Smooth muscle cell of the brain vasculature (primary cell): ENCODE measurements around the gene RAB8B.

Experiments used
- DNase-seq: peaks from one replicate; pipeline ENCODE4 v3.0.0-alpha.2; 2012; ENCODE audit warnings: low read depth, low spot score

The RAB8B gene

DNA sequence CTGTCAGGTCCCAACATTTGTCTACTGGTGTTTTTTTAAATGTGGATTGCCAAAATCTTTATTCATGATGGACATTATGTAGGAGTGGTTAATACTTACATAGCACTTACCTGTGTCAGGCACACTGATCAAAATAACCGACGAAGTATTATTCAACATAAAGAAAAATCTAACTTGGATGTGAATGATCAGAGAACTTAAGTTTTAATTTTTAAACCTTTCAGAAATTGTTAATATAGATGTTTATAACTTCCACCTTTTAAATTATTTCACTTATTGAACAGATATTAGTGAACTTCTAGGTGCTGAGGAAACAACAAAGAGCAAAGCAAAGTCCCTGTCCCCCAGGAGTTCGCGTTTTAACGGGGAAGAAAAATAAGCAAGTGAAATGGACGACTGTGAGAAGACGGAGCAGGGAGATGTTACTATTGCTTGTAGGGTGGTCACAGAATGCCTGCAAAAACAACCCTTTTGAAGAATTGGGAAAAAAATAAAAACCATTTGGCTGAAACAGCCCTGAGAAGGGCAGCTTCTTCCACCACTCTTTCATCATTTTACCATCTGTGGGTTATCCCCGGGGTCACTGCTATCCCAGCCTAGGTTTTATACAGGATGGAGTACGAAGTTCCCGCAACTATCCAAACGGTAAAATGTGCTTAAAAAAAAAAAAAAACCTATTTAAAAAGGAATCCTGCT, 87.1 kb downstream of the RAB8B start:
- no peak for DNase-seq

DNA sequence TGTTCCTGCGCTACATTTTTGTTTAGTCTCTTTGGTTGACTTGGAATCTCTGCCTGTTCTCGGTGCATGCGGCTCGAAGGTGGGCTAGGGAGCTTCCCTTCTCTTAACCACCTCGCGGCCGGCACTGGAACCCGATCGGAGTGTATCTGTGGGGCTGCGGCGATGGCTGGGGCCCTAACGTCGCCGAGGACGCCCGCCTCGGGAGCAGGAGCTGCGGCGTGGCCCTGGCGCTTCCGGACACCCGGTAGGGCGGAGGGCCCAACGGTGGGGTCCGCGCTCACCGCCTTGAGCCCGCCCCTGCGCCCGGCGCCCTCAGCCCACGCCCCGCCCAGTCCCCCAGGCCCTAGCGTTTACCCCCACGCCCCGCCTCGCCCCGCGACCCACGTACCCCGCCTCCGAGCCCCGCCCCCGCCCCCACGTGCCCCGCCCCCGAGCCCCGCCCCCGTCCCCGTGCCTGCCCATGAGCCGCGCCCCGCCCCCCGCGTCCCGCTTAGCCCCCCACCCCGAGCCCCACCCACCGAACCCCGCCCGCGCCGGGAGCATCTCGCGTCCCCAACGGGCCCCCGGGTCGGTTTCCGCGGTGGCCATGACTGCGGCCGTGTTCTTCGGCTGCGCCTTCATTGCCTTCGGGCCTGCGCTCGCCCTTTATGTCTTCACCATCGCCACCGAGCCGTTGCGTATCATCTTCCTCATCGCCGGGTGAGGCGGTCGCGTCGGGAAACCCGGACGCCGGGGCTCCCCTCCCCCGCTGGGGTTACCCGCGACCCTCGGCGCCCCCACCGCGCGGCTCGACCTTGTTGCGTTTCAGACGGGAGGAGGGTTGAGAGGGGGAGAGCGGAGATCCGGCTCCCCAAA, 87.9 kb downstream of the RAB8B start, which contains the start of gene APH1B:
Gene APH1B (plus strand): TSS at position 568 of the 855 bp plus-strand sequence. CDS start 19 bp downstream, at position 587.
- DNase-seq = no peak

DNA sequence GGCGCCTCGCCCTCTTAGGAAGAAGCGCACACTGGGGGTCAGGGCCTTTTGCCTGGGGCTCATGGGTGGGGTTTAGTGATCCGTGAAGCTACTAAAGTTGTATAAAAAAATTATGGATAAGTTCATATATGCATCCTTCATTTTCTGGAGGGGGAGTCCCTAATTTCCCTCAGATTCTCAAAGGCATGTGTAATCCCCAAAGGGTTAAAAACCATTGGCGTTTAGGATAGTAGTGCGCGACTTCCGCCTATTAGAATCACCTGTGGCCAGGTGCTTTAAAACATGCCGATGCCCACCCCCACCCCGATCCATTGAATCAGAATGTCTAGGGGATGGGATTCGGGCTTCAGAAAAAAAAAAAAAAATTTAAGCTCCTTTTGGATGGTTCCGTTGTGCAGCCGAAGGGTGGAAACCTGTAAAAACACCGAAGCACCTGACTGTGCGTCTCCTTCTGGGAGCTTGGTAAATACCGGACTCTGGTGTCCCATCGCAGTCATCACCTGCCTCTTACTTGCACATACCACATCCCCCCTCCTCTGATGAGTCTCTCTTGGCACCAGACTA, 88.6 kb downstream of the RAB8B start:
- DNase-seq = no peak

DNA sequence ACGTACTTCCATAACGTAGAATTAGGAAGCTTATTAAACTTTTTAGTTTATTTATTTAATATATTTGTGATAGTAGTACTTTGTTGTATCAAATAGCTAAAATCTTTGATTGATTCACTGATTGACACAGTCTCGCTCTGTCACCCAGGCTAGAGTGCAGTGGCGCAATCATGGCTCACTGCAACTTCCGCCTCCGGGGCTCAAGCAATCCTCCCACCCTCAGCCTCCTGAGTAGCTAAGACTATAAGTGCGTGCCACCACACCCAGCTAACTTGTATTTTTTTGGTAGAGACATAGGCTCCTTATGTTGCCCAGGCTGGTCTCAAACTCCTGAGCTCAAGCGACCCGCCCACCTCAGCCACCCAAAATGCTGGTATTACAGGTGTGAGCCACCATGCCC, 93.7 kb downstream of the RAB8B start:
- no peak for DNase-seq

DNA sequence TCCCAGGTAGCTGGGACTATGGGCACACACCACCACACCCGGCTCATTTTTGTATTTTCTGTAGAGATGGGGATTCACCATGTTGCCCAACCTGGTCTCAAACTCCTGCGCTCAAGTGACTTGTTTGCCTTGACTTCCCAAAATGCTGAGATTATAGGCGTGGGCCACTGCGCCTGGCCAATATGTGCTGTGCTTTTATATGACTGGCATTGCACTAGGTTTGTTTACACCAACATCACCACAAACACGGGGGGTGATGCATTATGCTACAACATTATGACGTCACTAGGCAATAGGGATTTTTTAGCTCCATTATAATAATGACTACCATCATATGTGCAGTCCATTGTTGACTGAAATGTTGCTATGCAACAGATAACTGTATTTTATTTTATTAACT, 94.9 kb downstream of the RAB8B start:
- DNase-seq = no peak

DNA sequence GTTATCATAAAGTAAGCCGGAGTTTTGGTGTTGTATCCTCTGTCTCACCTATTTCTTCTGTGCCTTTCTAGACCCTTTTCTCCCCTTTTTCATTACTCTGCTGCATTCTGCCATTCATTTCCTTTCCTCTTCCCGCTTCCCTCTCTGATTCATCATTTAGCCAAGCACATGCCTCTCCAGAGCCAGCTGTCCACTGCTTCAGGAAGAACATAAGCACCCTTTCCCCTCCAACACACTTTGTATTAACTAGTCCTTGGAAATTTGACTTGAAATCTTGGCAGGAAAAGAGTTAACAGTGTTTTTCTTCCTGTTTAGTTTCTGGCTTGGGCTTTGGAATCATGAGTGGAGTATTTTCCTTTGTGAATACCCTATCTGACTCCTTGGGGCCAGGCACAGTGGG, 97.7 kb downstream of the RAB8B start:
- DNase-seq = no peak

DNA sequence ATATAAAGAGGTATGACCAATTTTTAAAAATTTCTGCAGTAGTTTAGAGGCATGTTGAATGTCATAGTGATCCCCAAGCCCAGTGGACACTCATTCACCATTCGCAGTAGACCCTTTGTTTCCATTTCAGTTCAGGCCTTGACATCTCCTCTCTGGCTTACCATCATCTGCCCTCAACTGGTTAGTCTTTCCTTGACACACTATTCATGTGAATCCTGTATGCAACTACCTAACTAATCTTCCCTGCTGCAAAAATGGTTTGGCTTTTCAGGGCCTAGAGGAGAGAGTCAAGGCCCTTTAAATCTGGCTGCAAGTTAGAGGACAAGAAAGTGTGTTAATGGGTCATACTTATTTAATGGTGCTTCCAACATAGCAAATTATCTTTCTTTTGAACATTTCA, 98.9 kb downstream of the RAB8B start:
- DNase-seq = no peak

DNA sequence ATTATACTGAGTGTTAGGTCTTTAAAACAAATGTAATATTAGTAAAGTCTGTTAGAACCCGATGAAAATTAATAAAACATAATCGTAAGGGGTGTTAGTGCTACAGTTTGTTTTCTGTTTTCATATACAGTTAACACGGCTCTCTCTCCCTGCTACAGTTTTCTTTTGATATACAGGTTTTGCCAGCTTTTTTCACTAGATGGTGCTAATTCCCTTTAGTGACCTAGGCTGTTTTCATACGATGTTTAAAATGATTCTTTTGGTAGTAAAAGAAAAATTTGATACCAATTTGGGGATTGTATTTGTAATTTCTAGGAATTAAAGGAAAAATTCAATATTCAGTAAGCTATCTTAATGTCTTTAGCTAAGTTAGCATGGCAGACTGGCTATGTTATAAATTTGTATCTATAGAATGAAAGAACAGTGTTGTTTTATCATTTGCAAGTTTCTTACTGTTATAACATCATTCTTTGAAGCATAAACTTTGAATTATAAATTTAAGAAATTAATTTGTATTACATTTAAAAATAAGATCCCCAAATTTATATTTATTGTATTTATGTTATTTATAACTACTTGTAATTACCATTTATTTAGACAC, 99.5 kb downstream of the RAB8B start:
- DNase-seq = no peak

DNA sequence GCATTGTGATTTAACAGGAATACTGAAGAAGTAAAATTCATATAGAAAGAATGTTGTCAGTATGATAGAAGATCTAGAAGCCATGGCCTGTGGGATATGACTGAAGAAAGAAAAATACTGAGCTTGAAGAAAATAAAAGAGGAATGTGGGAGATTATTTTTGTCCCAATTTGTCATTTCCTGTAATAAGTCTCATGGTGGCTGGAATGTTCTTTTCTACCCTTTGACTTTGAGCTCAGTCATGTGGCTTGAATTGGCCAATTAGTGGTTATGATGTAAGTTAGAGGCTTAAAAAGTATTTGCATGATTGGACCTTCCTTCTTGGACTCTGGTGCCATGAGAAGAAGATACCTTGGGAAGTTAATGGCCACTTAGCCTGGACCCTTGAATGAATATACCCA, 102.1 kb downstream of the RAB8B start:
- DNase-seq = peak; percentile 76

DNA sequence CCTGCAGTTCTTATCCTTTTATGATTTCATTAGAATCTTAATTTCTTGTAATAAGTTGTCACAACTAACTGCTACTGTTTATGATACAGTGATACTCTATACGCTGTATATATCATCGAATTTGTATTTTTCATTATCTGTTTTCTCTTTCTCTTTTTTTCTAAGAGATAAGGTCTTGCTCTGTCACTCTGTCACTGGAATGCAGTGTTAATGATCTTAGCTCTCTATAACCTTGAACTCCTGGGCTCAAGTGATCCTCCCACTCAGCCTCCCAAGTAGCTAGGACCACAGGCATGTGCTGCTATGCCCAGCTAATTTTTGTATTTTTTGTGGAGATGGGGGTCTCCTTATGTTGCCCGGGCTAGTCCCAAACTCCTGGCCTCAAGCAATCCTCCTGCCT, 102.8 kb downstream of the RAB8B start:
- DNase-seq = no peak

DNA sequence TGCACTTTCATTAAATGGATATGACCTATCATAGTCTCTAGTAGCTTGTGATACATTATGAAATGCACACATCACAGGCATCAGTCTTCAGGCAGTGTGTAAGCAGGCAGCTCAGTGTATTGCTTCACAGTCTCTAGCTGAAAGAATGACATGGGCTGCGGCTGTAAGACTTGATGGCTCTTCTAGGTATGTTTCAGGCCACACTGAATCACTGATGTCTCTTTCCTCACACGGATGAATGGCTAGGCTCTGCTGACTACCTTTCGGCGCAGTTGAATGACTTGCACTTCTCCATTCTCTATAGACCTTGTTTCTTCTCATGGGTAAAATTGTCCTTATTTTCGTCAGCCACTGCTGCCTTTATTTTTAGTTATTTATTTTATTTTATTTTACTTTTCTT, 103.4 kb downstream of the RAB8B start:
- DNase-seq = no peak

DNA sequence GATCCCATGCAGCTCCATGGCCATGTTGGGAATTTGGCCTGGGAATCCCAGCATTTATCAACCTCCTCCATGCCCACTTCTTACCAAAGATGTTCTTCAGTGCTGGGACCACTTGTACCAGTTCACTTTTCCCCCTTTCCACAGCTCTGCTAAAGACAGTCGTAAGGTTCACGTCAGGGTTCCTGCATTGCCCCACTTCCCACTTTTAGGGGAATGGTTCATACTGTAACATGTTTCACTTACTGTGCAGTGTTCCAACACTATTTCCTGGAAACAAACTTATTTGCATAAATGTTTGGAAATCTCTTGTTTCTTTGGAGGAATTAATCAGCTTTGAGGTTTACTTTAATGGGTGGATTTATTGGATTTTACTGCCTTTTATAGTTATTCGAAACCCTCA, 105.0 kb downstream of the RAB8B start:
- DNase-seq = no peak

DNA sequence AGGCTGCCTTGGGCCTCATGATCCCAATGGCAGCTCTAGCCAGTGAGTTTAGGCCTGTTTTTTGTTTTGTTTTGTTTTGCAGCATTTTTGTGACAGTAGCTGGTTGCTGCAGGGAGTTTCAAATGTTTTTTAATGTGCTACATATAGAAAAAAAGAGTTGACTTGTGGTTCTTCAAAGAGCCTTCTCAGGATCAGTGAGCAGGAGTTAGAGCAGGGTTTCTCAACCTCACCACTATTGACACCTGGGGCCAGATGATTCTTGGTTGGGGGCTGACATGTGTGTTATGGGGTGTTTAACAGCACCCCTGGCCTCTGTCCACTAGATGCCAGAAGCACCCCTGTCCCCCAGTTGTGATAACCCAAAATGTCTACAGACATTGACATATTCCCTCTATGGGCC, 105.9 kb downstream of the RAB8B start:
- DNase-seq = no peak

DNA sequence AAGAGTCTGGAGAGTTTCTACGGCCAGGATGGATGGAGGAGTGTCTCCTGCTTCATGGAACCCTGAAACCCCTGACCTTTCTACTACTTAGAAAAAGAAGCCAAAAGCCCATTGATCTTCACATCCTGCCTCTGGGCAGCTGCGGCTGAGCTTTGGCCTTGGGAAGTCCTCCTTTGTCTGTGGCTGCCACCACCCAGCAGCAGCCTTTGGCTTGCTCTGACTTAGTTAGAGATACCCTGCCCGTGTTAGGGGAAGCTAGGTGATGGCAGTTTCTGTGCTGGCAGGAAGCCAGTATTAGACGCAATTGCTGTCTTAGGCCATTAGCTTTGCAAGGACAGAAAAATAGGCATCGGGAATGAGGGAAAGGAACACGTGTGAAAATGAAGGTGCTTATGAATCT, 106.8 kb downstream of the RAB8B start:
- DNase-seq = no peak

DNA sequence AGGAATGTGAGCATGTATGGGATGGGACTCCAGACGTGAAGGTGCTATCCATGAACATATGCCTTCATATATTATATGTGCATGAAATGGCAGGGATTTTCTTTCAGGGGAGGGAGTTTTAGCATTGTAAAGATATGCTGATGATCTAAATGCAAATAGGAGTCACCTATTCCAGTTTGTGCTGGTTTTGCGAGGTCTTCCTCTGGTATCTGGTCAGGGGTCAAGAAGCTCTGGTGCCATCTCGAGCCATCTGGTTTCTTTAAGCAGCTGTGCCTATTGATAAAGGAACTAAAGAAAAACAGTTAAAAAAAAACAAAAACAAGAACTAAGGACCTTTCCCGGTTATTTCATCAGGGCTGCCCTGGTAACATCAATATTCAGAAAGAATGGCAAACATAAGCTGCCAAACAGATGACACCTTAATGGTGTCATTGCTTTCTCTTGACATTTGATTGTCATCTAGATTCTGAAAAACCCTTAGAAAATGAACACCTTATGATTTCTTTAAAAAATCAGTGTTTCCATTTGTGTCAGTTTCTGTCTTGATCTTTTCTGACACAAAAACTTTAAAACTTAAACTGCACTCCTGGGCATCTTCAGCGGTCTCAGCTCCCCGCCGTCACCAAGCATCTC, 110.7 kb downstream of the RAB8B start:
- DNase-seq = no peak

DNA sequence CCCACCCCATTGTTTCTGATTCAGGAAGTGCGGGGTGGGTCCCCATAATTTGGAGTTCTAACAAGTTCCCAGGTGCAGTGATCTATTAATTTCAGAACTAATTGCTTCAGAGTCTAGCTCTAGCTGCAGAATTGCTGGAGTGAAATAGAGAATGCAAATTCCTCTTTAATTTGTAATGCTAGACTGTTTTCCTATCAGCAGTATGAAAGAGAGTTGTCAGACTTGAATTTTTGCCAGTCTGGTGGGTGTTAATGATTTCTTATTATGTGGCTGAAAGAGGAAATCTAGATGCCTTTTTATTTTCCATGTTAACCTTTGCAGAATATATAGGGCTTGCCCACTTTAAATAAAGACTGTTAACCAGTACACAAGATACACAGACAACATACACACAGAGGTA, 111.7 kb downstream of the RAB8B start:
- DNase-seq = no peak

DNA sequence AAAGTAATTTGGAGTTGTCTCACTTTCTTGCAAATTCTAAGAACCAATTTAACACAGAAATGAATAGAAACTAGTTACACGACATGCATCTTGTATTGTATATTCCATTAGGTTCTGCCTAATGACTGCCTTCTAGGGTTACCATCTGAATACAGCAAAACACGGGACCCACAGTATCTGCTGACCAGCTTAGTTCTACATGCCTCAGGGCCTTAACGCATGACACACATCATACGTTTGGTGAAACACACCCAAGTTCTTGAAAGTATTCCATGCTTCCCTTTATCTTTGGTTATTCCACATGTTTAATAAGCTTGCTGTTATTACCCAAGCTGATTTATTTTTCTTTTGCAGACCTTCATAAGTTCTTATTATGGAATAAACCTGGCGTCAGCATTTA, 115.9 kb downstream of the RAB8B start:
- DNase-seq = no peak

DNA sequence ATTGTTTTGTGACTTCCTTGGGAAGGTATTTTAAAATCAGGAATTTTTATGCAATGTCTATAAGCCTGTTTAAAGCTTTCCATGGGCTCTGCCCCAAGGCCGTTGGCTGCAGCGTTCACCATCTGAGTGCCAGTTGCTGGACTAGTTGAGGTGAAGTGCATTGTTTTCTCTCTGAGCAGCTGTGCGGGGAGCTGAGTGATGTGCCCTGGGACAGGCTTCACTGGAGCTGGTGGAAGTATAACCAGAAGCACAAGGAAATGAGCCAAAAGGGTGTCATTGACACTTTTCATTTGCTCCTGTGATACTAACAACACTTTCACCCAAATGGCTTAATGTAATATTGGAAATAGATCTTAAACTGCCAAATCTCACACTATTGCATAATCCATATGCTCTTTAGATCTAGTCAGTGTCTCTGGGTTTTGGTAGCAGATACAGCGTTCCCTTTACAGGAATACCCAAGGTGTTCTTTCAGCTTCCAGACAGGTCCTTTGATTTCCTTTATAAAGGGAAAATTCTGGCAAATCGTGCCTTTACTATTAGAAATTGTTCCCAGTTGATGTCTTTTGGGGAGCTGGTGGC, 117.2 kb downstream of the RAB8B start:
- DNase-seq = no peak

DNA sequence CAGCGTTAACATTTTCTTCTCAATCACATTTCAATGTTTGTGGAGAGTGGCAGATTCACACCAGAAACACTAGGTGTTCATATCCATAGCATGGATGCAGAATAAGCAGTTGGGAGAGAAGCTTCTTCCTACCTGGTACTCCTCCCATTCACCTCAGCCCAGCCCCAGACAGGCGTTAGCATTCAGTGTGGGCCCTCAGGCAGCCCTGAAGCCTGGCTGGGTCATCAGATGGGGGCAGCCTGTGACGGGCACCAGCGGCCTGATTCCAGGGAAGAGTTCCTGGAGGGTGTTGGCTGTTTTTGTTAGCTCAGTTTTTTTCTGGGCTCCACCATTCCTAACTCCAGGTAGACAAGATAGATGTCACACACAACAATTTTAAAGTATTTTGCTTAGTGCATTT, 119.1 kb downstream of the RAB8B start:
- DNase-seq = no peak

DNA sequence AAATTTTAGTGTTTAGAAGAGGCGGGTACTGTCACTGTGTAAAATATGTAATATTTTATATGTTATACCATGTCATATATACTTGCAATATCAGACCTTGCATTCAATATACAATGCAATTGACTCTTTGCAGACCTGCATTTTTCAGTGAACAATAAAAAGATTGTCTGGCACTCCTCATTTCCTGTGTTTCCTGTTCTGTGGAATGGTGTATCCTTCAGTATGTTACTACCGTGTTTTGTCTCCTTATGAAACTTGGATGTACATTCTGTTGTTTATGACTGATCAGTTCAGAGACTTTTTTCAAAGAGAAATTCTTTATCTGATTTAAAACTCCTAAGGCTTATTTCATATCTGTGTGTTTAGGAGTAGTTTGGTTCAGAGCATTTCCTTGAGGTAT, 119.5 kb downstream of the RAB8B start:
- no peak for DNase-seq

DNA sequence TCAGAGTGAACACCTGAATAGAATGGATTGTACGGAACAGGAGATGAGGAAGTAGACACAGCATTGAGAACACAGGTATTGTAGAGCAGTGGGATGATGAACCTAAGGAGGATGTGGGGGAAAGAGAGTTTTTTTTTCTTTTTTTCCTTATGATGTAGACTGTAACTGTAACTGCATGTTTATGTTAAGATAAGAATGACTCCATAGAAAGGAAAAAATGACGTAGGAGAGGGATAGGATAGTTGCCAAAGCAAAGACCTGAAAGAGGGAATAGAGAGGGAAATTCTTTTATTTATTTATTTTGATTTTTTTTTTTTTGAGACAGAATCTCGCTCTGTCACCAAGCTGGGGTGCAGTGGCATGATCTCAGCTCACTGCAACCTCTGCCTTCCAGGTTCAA, 121.2 kb downstream of the RAB8B start:
- no peak for DNase-seq

DNA sequence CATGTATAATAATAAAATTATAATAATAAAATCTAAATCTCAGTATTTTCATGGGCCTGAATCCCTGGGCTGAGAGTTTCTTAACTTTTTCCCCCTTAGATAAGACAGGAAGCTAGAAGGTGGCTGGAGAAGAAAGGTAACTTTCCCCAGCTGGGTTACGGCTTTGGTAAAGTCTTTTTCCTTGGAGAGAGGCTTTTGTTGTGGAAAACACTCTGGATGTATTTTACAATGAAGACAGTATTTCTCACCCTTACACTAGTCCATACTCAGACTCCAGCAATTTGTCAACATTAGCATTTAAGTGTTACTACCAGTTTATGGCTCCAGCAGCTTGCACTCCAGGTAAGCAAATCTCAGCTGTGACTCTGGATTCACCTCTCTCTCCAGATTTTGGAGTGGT, 122.9 kb downstream of the RAB8B start:
- DNase-seq = no peak
